HFFc6 (cell line): ENCODE measurements around the gene HMOX1. TPM values are rescaled to one million over a fixed set of nuclear protein-coding genes. Genes with fewer than 3 reads are reported as not detected.
"Not testable (repeated sequence)": the region's sequence is repeated elsewhere in the genome, so short reads cannot be mapped to it uniquely, and the experiment has no call there.

Source experiments
- DNase-seq: peaks from one replicate; pipeline ENCODE4 v3.0.0-alpha.2; 2018
- H3K27ac Mint-ChIP-seq: 2 replicates; pipeline ENCODE4 v1.8.0; 2020; ENCODE audit warnings: mild to moderate bottlenecking, mixed read lengths
- H3K27me3 Mint-ChIP-seq: 2 replicates; pipeline ENCODE4 v1.8.0; 2021; ENCODE audit warnings: mild to moderate bottlenecking, moderate library complexity, mixed read lengths; ENCODE audit not compliant: insufficient read depth
- H3K36me3 Mint-ChIP-seq: 2 replicates; pipeline ENCODE4 v1.8.0; 2021; ENCODE audit warnings: low read depth, mixed read lengths
- H3K4me1 Mint-ChIP-seq: 2 replicates; pipeline ENCODE4 v1.8.0; 2020; ENCODE audit warnings: low read depth, mixed read lengths
- H3K4me3 Mint-ChIP-seq: 2 replicates; pipeline ENCODE4 v1.8.0; 2020; ENCODE audit warnings: mild to moderate bottlenecking, moderate library complexity, mixed read lengths
- H3K9me3 Mint-ChIP-seq: 2 replicates; pipeline ENCODE4 v1.8.0; 2020; ENCODE audit warnings: mild to moderate bottlenecking, mixed read lengths
- total RNA-seq, 6 experiments: library from RNA; stranded (reverse); fragmentation: NEBNext Ultra II Directional; extraction: Animal tissue kit (Norgen Biotek cat#: 25700); gene quantifications; 2 replicates in 1 of 6; 3 replicates in 5 of 6; pipeline ENCODE4 v1.2.3, GENCODE V29; 2021
- TF ChIP-seq, protein P1 (sequence below): fragments of 200-600 bp; sonication (generic); IDR thresholded peaks from 2 replicates; pipeline ENCODE4 v1.5.0; 2021; ENCODE audit warnings: antibody characterized with exemption, mild to moderate bottlenecking

Gene HMOX1
- total RNA-seq, 6 experiments from 2014 or later: 51.2 to 117 (median 56.2) TPM

- no peak overlapping the region for H3K4me3 Mint-ChIP-seq
- DNase-seq: no peak
- no peaks in the 10 kb centered on the region; the same call in 1 of the 2 replicates for H3K27me3 Mint-ChIP-seq
- TF ChIP-seq, protein P1, sequence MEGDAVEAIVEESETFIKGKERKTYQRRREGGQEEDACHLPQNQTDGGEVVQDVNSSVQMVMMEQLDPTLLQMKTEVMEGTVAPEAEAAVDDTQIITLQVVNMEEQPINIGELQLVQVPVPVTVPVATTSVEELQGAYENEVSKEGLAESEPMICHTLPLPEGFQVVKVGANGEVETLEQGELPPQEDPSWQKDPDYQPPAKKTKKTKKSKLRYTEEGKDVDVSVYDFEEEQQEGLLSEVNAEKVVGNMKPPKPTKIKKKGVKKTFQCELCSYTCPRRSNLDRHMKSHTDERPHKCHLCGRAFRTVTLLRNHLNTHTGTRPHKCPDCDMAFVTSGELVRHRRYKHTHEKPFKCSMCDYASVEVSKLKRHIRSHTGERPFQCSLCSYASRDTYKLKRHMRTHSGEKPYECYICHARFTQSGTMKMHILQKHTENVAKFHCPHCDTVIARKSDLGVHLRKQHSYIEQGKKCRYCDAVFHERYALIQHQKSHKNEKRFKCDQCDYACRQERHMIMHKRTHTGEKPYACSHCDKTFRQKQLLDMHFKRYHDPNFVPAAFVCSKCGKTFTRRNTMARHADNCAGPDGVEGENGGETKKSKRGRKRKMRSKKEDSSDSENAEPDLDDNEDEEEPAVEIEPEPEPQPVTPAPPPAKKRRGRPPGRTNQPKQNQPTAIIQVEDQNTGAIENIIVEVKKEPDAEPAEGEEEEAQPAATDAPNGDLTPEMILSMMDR: no peak
- 0 out of 2 replicates have a peak, but pooled peaks cover 8% of the 10 kb centered on the region for H3K9me3 Mint-ChIP-seq
- peaks cover 5% of the 10 kb centered on the region; the same call in 1 of the 2 replicates for H3K4me1 Mint-ChIP-seq
- no peak overlapping the region for H3K27ac Mint-ChIP-seq
- H3K36me3 Mint-ChIP-seq: peaks cover 38% of the 10 kb centered on the region
Measured at GRCh38 chr22:35434061-35434710, 53.3 kb downstream of the HMOX1 start.

GRCh38 chr22:35435201-35435740 is 54.4 kb downstream of the HMOX1 start:
- no peak for DNase-seq
- Mint-ChIP-seq H3K4me3 (no peak overlapping the region), H3K4me1 (peaks cover 5% of the 10 kb centered on the region; the same call in 1 of the 2 replicates), H3K9me3 (0 out of 2 replicates have a peak, but pooled peaks cover 8% of the 10 kb centered on the region), H3K36me3 (peaks cover 38% of the 10 kb centered on the region), H3K27me3 (no peaks in the 10 kb centered on the region; the same call in 1 of the 2 replicates), H3K27ac (no peak overlapping the region)
- TF ChIP-seq, protein P1: no peak

DNA sequence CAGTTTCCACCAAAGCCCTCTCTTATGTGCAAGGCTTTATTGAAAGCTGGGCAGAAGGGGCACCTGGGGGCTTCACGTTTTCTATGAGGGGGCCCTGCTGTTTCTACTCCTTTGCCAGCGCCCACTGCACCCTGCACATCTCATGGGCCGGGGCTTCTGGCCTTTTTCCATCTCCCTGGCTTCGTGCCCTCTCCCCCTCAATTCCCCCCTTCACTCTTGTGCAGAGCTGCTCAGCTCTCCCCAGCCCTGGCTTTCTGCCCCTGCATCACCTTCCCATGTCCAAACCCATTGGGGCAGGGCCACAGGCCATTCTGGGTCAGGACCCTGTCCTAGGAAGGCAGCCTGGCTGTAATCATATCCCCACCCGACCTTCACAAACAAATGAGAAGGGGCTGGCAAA is 55.5 kb downstream of the HMOX1 start:
- Mint-ChIP-seq H3K4me3 (no peak overlapping the region), H3K27me3 (no peaks in the 10 kb centered on the region; the same call in 1 of the 2 replicates), H3K4me1 (no peaks in the 10 kb centered on the region), H3K27ac (no peak overlapping the region), H3K36me3 (peaks cover 38% of the 10 kb centered on the region), H3K9me3 (0 out of 2 replicates have a peak, but pooled peaks cover 8% of the 10 kb centered on the region)
- DNase-seq: no peak
- TF ChIP-seq, protein P1: no peak

- no peak overlapping the region for H3K27ac Mint-ChIP-seq
- H3K36me3 Mint-ChIP-seq: peaks cover 34% of the 10 kb centered on the region
- TF ChIP-seq, protein P1: no peak
- H3K27me3 Mint-ChIP-seq: peaks cover 3% of the 10 kb centered on the region
- H3K9me3 Mint-ChIP-seq: 0 out of 2 replicates have a peak, but pooled peaks cover 8% of the 10 kb centered on the region
- no peaks in the 10 kb centered on the region for H3K4me1 Mint-ChIP-seq
- no peak overlapping the region for H3K4me3 Mint-ChIP-seq
- DNase-seq: no peak
Measured at GRCh38 chr22:35437049-35437448, 56.2 kb downstream of the HMOX1 start.

DNA sequence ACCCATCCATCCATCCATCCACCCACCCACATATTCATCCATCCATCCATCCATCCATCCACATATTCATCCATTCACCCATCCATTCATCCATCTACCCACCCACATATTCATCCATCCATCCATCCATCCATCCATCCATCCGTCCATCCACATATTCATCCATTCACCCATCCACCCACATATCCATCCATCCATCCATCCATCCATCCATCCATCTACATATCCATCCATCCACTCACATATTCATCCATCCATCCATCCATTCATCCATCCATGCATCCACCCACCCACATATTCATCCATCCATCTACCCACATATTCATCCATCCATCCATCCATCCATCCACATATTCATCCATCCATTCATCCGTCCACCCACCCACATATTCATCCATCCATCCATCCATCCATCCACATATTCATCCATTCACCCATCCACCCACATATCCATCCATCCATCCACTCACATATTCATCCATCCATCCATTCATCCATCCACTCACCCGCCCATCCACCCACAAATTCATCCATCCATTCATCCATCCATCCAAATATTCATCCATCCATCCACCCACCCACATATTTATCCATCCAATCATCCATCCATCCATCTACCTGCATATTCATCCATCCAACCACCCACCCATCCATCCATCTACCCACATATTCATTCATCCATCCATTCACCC is 57.9 kb downstream of the HMOX1 start:
- H3K9me3 Mint-ChIP-seq, H3K4me3 Mint-ChIP-seq, DNase-seq, H3K4me1 Mint-ChIP-seq, H3K27ac Mint-ChIP-seq, H3K27me3 Mint-ChIP-seq: not testable (repeated sequence)
- H3K36me3 Mint-ChIP-seq: peaks cover 19% of the 10 kb centered on the region

DNA sequence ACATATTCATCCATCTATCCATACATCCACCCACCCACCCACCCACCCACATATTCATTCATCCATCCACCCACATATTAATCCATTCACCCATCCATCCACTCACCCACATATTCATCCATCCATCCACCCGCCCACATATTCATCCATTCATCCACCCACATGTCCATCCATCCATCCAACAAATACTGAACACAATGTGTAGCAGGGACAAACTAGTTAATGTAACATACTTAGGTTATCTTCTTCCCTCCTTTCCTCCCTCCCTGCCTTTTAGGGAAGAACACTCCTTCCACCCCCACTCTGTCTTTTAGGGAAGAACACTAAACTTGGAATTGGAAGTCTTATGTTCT is 58.4 kb downstream of the HMOX1 start:
- Mint-ChIP-seq H3K4me3 (no peak overlapping the region), H3K4me1 (no peaks in the 10 kb centered on the region)

More for the DNA sequence above, 58.4 kb downstream of the HMOX1 start:
- peaks cover 14% of the 10 kb centered on the region for H3K36me3 Mint-ChIP-seq
- 0 out of 2 replicates have a peak, but pooled peaks cover under 1% of the 10 kb centered on the region for H3K9me3 Mint-ChIP-seq
- H3K27me3 Mint-ChIP-seq: peaks cover 3% of the 10 kb centered on the region
- H3K27ac Mint-ChIP-seq: no peak overlapping the region
- no peak for DNase-seq
- TF ChIP-seq, protein P1: no peak
